ENCODE data around the gene KRTAP24-1. TPM values are rescaled to one million over a fixed set of nuclear protein-coding genes. Genes with fewer than 3 reads are reported as not detected.

Gene KRTAP24-1
- total and polyA plus RNA-seq, 2 of the 4 experiments (the other 2 are of a cell fraction) = not detected

- H3K4me2 ChIP-seq (ENCODE audit: low read depth, low read length) = no peak overlapping the region
- no peak overlapping the region for H3K56ac ChIP-seq (ENCODE audit: extremely low read depth, insufficient read depth, low read length)
- BruUV-seq (replicated peaks) = no TSS peak
- no peak overlapping the region for H2BK5ac ChIP-seq (ENCODE audit: low read depth, low read length, poor library complexity, severe bottlenecking)
- in situ Hi-C loops (cut with MboI; ENCODE audit: low sequenced_read_pairs) = no loop called here
- H2AFZ ChIP-seq (replicated peaks; ENCODE audit: low read length, poor library complexity) = no peak overlapping the region
- no peak overlapping the region for H4K8ac ChIP-seq (ENCODE audit: low read depth in 2 of 2, low read length in 2 of 2)
- H4K91ac ChIP-seq (ENCODE audit: insufficient read depth, low read depth, low read length) = no peak overlapping the region
- H3K9me1 ChIP-seq (ENCODE audit: insufficient read depth, low read length) = no peaks in the 10 kb centered on the region
- ATAC-seq (ENCODE audit: low read depth) (no peak), DNase-seq (no peak)
- ChIA-PET CTCF (no interaction called here), POLR2A (ENCODE audit: unreplicated experiment) (no interaction called here)
- H3K79me1 ChIP-seq (ENCODE audit: low read depth in 1 of 2, low read length in 2 of 2) = no peaks in the 10 kb centered on the region
- H3K4me1 ChIP-seq (ENCODE audit: control insufficient read depth, insufficient read depth, low read length) = no peaks in the 10 kb centered on the region
- H3K4ac ChIP-seq (ENCODE audit: low read depth, low read length) = no peak overlapping the region
- WGBS, 2 experiments (ENCODE audit: extremely low coverage in 2 of 2, insufficient read length in 1 of 2) = no CpG with 5 or more reads among the region's 1 CpG
- no peaks in the 10 kb centered on the region for H3K36me3 ChIP-seq (ENCODE audit: control insufficient read depth, insufficient read depth, low read length)
- TF ChIP-seq MAZ (IDR thresholded peaks at IDR 0.05; ENCODE audit: borderline replicate concordance, low read depth, low read length) (no peak), MXI1 (IDR thresholded peaks at IDR 0.05; ENCODE audit: borderline replicate concordance, low read depth, low read length) (no peak), RAD21 (IDR thresholded peaks at IDR 0.05; ENCODE audit: low read length) (no peak), USF2 (IDR thresholded peaks at IDR 0.05; ENCODE audit: low read depth, low read length) (no peak; the same call in 1 of the 2 replicates), POLR2A (IDR thresholded peaks at IDR 0.05; ENCODE audit: low read depth, low read length) (no peak), RFX5 (IDR thresholded peaks at IDR 0.05; ENCODE audit: low read depth, low read length) (no peak), NFE2L2 (IDR thresholded peaks at IDR 0.05; ENCODE audit: low read depth, low read length) (no peak), BHLHE40 (IDR thresholded peaks at IDR 0.05; ENCODE audit: low read depth, low read length) (no peak), MAFK (IDR thresholded peaks at IDR 0.05; ENCODE audit: low read depth, low read length) (no peak), CHD1 (IDR thresholded peaks at IDR 0.05; ENCODE audit: low read depth, low read length) (no peak)
- H2AK9ac ChIP-seq (replicated peaks; ENCODE audit: low read depth, low read length, poor library complexity) = no peak overlapping the region
- no peak overlapping the region for H3K27ac ChIP-seq (ENCODE audit: insufficient read depth, low read length)
- no peak overlapping the region for H3K18ac ChIP-seq (ENCODE audit: low read depth, low read length)
- H3K9ac ChIP-seq (ENCODE audit: low read depth, low read length) = no peak overlapping the region
- no peak overlapping the region for H4K5ac ChIP-seq (ENCODE audit: low read depth, low read length)
- no peak overlapping the region for H2BK20ac ChIP-seq (ENCODE audit: low read depth, low read length)
- H2BK120ac ChIP-seq (ENCODE audit: low read depth, low read length) = no peak overlapping the region
- H3K27me3 ChIP-seq (ENCODE audit: control insufficient read depth, insufficient read depth, low read length) = no peaks in the 10 kb centered on the region
- peaks cover 4% of the 10 kb centered on the region; the same call in 1 of the 2 replicates for H3K9me3 ChIP-seq (ENCODE audit: control insufficient read depth, insufficient read depth, low read length)
- no peak overlapping the region for H2BK15ac ChIP-seq (ENCODE audit: low read depth, low read length)
- H3K4me3 ChIP-seq (ENCODE audit: insufficient read depth, low read depth, low read length) = no peak overlapping the region
- no peak overlapping the region for H3K23ac ChIP-seq (ENCODE audit: low read depth, low read length)
- H3K14ac ChIP-seq (replicated peaks; ENCODE audit: low read depth, low read length) = no peak overlapping the region
- H2AK5ac ChIP-seq (ENCODE audit: low read depth, low read length) = no peak overlapping the region
- dilution Hi-C loops (cut with HindIII; ENCODE audit: low sequenced_read_pairs, unreplicated experiment) = no loop called here
- no peaks in the 10 kb centered on the region for H4K20me1 ChIP-seq (ENCODE audit: insufficient read depth, low read length)
- intact Hi-C loops (cut with micrococcal nuclease) = no loop called here
Measured at GRCh38 chr21:30305136-30305535, 22.4 kb upstream of the KRTAP24-1 start.
